NB4 (cell line): ENCODE measurements around the gene PPP6R1.

Experiments
- CTCF ChIP-seq: IDR thresholded peaks from one replicate; pipeline ENCODE4 v1.5.1; 2012; ENCODE audit warnings: low read depth, low read length
- MYC ChIP-seq: IDR thresholded peaks from 2 replicates; pipeline ENCODE4 v1.6.1; 2011; ENCODE audit warnings: low read depth, low read length
- POLR2A ChIP-seq: IDR thresholded peaks from 2 replicates; pipeline ENCODE4 v1.6.1; 2011; ENCODE audit warnings: mild to moderate bottlenecking; ENCODE audit not compliant: insufficient read length; ENCODE audit errors: extremely low read depth

GRCh38 chr19:55266404-55266803 is 7.6 kb upstream of the PPP6R1 start:
- no peak for TF ChIP-seq CTCF
- TF ChIP-seq MYC = no peak
- TF ChIP-seq POLR2A = no peak
